ENCODE data around the gene DDOST.

DDOST gene

GRCh38 chr1:20630729-20631128, 30.4 kb downstream of the DDOST start:
- H3K36me3 ChIP-seq (ENCODE audit: control insufficient read depth in 1 of 2, insufficient read depth in 2 of 2, low read length in 2 of 2): no peaks in the 10 kb centered on the region
- no peak overlapping the region for H3K27ac ChIP-seq (ENCODE audit: low read depth, low read length)
- peaks cover 16 to 18% of the 10 kb centered on the region in 2 donors for H3K4me1 ChIP-seq (ENCODE audit: control insufficient read depth in 1 of 2, insufficient read depth in 2 of 2, low read length in 2 of 2)

GRCh38 chr1:20626524-20626923, 34.6 kb downstream of the DDOST start:
- H3K27me3 ChIP-seq (ENCODE audit: control insufficient read depth in 1 of 2, insufficient read depth in 2 of 2, low read length in 2 of 2): no peaks in the 10 kb centered on the region
- no peaks in the 10 kb centered on the region for H3K4me1 ChIP-seq (ENCODE audit: control insufficient read depth in 1 of 2, insufficient read depth in 2 of 2, low read length in 2 of 2)
- H3K27ac ChIP-seq (ENCODE audit: low read depth, low read length): no peak overlapping the region
- no peaks in the 10 kb centered on the region for H3K9me3 ChIP-seq (ENCODE audit: control insufficient read depth in 1 of 2, low read length in 2 of 2)
- H3K9ac ChIP-seq (ENCODE audit: low read depth in 1 of 2, low read length in 2 of 2): no peak overlapping the region
- no peak overlapping the region for H3K4me3 ChIP-seq (ENCODE audit: low read depth in 1 of 2, low read length in 2 of 2)
- H3K36me3 ChIP-seq (ENCODE audit: control insufficient read depth in 1 of 2, insufficient read depth in 2 of 2, low read length in 2 of 2): no peaks in the 10 kb centered on the region

More at GRCh38 chr1:20630729-20631128, 30.4 kb downstream of the DDOST start:
- H3K4me3 ChIP-seq (ENCODE audit: low read depth in 1 of 2, low read length in 2 of 2): no peak overlapping the region
- H3K9ac ChIP-seq (ENCODE audit: low read depth in 1 of 2, low read length in 2 of 2): no peak overlapping the region
- no peaks in the 10 kb centered on the region for H3K9me3 ChIP-seq (ENCODE audit: control insufficient read depth in 1 of 2, low read length in 2 of 2)
- H3K27me3 ChIP-seq (ENCODE audit: control insufficient read depth in 1 of 2, insufficient read depth in 2 of 2, low read length in 2 of 2): no peaks in the 10 kb centered on the region

GRCh38 chr1:20626098-20626427, 35.1 kb downstream of the DDOST start:
- Histone ChIP-seq H3K36me3 (ENCODE audit: control insufficient read depth in 1 of 2, insufficient read depth in 2 of 2, low read length in 2 of 2) (no peaks in the 10 kb centered on the region), H3K27ac (ENCODE audit: low read depth, low read length) (no peak overlapping the region), H3K4me3 (ENCODE audit: low read depth in 1 of 2, low read length in 2 of 2) (no peak overlapping the region), H3K9ac (ENCODE audit: low read depth in 1 of 2, low read length in 2 of 2) (no peak overlapping the region), H3K27me3 (ENCODE audit: control insufficient read depth in 1 of 2, insufficient read depth in 2 of 2, low read length in 2 of 2) (no peaks in the 10 kb centered on the region), H3K4me1 (ENCODE audit: control insufficient read depth in 1 of 2, insufficient read depth in 2 of 2, low read length in 2 of 2) (no peaks in the 10 kb centered on the region), H3K9me3 (ENCODE audit: control insufficient read depth in 1 of 2, low read length in 2 of 2) (no peaks in the 10 kb centered on the region)

- no peaks in the 10 kb centered on the region for H3K36me3 ChIP-seq (ENCODE audit: control insufficient read depth in 1 of 2, insufficient read depth in 2 of 2, low read length in 2 of 2)
- no peak overlapping the region for H3K27ac ChIP-seq (ENCODE audit: low read depth, low read length)
- H3K4me1 ChIP-seq (ENCODE audit: control insufficient read depth in 1 of 2, insufficient read depth in 2 of 2, low read length in 2 of 2): no peaks in the 10 kb centered on the region
- H3K27me3 ChIP-seq (ENCODE audit: control insufficient read depth in 1 of 2, insufficient read depth in 2 of 2, low read length in 2 of 2): no peaks in the 10 kb centered on the region
- no peaks in the 10 kb centered on the region for H3K9me3 ChIP-seq (ENCODE audit: control insufficient read depth in 1 of 2, low read length in 2 of 2)
- no peak overlapping the region for H3K4me3 ChIP-seq (ENCODE audit: low read depth in 1 of 2, low read length in 2 of 2)
- no peak overlapping the region for H3K9ac ChIP-seq (ENCODE audit: low read depth in 1 of 2, low read length in 2 of 2)
Measured at GRCh38 chr1:20625176-20626097, 35.7 kb downstream of the DDOST start.

GRCh38 chr1:20624709-20625108, 36.5 kb downstream of the DDOST start:
- H3K36me3 ChIP-seq (ENCODE audit: control insufficient read depth in 1 of 2, insufficient read depth in 2 of 2, low read length in 2 of 2): no peaks in the 10 kb centered on the region
- no peak overlapping the region for H3K9ac ChIP-seq (ENCODE audit: low read depth in 1 of 2, low read length in 2 of 2)
- no peaks in the 10 kb centered on the region for H3K4me1 ChIP-seq (ENCODE audit: control insufficient read depth in 1 of 2, insufficient read depth in 2 of 2, low read length in 2 of 2)
- no peaks in the 10 kb centered on the region for H3K27me3 ChIP-seq (ENCODE audit: control insufficient read depth in 1 of 2, insufficient read depth in 2 of 2, low read length in 2 of 2)
- no peaks in the 10 kb centered on the region for H3K9me3 ChIP-seq (ENCODE audit: control insufficient read depth in 1 of 2, low read length in 2 of 2)
- no peak overlapping the region for H3K4me3 ChIP-seq (ENCODE audit: low read depth in 1 of 2, low read length in 2 of 2)
- H3K27ac ChIP-seq (ENCODE audit: low read depth, low read length): no peak overlapping the region

- H3K36me3 ChIP-seq (ENCODE audit: control insufficient read depth in 1 of 2, insufficient read depth in 2 of 2, low read length in 2 of 2): no peaks in the 10 kb centered on the region
- H3K4me1 ChIP-seq (ENCODE audit: control insufficient read depth in 1 of 2, insufficient read depth in 2 of 2, low read length in 2 of 2): peaks cover 0 to 5% of the 10 kb centered on the region in 2 donors
- H3K27me3 ChIP-seq (ENCODE audit: control insufficient read depth in 1 of 2, insufficient read depth in 2 of 2, low read length in 2 of 2): no peaks in the 10 kb centered on the region
- no peaks in the 10 kb centered on the region for H3K9me3 ChIP-seq (ENCODE audit: control insufficient read depth in 1 of 2, low read length in 2 of 2)
- no peak overlapping the region for H3K27ac ChIP-seq (ENCODE audit: low read depth, low read length)
- no peak overlapping the region for H3K9ac ChIP-seq (ENCODE audit: low read depth in 1 of 2, low read length in 2 of 2)
- no peak overlapping the region for H3K4me3 ChIP-seq (ENCODE audit: low read depth in 1 of 2, low read length in 2 of 2)
Measured at GRCh38 chr1:20621012-20621411, 40.2 kb downstream of the DDOST start.

GRCh38 chr1:20619999-20620398, 41.2 kb downstream of the DDOST start:
- H3K27ac ChIP-seq (ENCODE audit: low read depth, low read length): no peak overlapping the region
- no peaks in the 10 kb centered on the region for H3K9me3 ChIP-seq (ENCODE audit: control insufficient read depth in 1 of 2, low read length in 2 of 2)
- no peak overlapping the region for H3K4me3 ChIP-seq (ENCODE audit: low read depth in 1 of 2, low read length in 2 of 2)
- no peaks in the 10 kb centered on the region for H3K27me3 ChIP-seq (ENCODE audit: control insufficient read depth in 1 of 2, insufficient read depth in 2 of 2, low read length in 2 of 2)
- peaks cover 0 to 5% of the 10 kb centered on the region in 2 donors for H3K4me1 ChIP-seq (ENCODE audit: control insufficient read depth in 1 of 2, insufficient read depth in 2 of 2, low read length in 2 of 2)
- no peak overlapping the region for H3K9ac ChIP-seq (ENCODE audit: low read depth in 1 of 2, low read length in 2 of 2)
- no peaks in the 10 kb centered on the region for H3K36me3 ChIP-seq (ENCODE audit: control insufficient read depth in 1 of 2, insufficient read depth in 2 of 2, low read length in 2 of 2)

- Histone ChIP-seq H3K27ac (ENCODE audit: low read depth, low read length) (no peak overlapping the region), H3K9me3 (ENCODE audit: control insufficient read depth in 1 of 2, low read length in 2 of 2) (no peaks in the 10 kb centered on the region), H3K4me3 (ENCODE audit: low read depth in 1 of 2, low read length in 2 of 2) (no peak overlapping the region), H3K4me1 (ENCODE audit: control insufficient read depth in 1 of 2, insufficient read depth in 2 of 2, low read length in 2 of 2) (peaks cover 5 to 13% of the 10 kb centered on the region in 2 donors), H3K36me3 (ENCODE audit: control insufficient read depth in 1 of 2, insufficient read depth in 2 of 2, low read length in 2 of 2) (no peaks in the 10 kb centered on the region), H3K27me3 (ENCODE audit: control insufficient read depth in 1 of 2, insufficient read depth in 2 of 2, low read length in 2 of 2) (no peaks in the 10 kb centered on the region), H3K9ac (ENCODE audit: low read depth in 1 of 2, low read length in 2 of 2) (no peak overlapping the region)
Measured at GRCh38 chr1:20618550-20618949, 42.6 kb downstream of the DDOST start.

GRCh38 chr1:20616847-20617487, 44.2 kb downstream of the DDOST start:
- Histone ChIP-seq H3K27ac (ENCODE audit: low read depth, low read length) (no peak overlapping the region), H3K9ac (ENCODE audit: low read depth in 1 of 2, low read length in 2 of 2) (no peak overlapping the region), H3K36me3 (ENCODE audit: control insufficient read depth in 1 of 2, insufficient read depth in 2 of 2, low read length in 2 of 2) (no peaks in the 10 kb centered on the region), H3K27me3 (ENCODE audit: control insufficient read depth in 1 of 2, insufficient read depth in 2 of 2, low read length in 2 of 2) (no peaks in the 10 kb centered on the region), H3K4me3 (ENCODE audit: low read depth in 1 of 2, low read length in 2 of 2) (no peak overlapping the region), H3K9me3 (ENCODE audit: control insufficient read depth in 1 of 2, low read length in 2 of 2) (no peaks in the 10 kb centered on the region), H3K4me1 (ENCODE audit: control insufficient read depth in 1 of 2, insufficient read depth in 2 of 2, low read length in 2 of 2) (peaks cover 11 to 17% of the 10 kb centered on the region in 2 donors)
